Endothelial cell of umbilical vein (primary cell): Measurements from ENCODE around the gene FHIT. TPM values are rescaled to one million over a fixed set of nuclear protein-coding genes. Genes with fewer than 3 reads are reported as not detected.

Experiments
- BruUV-seq: library from RNA; stranded (reverse); fragments of 400-500 nt; replicated peaks from 2 replicates; lab custom pipeline; 2021; lab: Mats Ljungman, UMichigan
- CTCF ChIA-PET: fragments of 300-600, 350-600 bp; sonication (Branson Sonifier 250); formaldehyde crosslinking; loops from one replicate; lab custom pipeline; 2021; ENCODE audit warnings: antibody characterized with exemption, inconsistent platforms; lab: Charles Lee
- POLR2A ChIA-PET: fragments of 300-600, 350-600 bp; sonication (Branson Sonifier 250); formaldehyde crosslinking; loops from one replicate; lab custom pipeline; 2021; ENCODE audit warnings: antibody characterized with exemption, inconsistent platforms; lab: Charles Lee
- DNase-seq: peaks from one replicate; pipeline ENCODE4 v3.0.0-alpha.2; 2011; ENCODE audit warnings: low read depth, low spot score
- FAIRE-seq: peaks from 2 replicates; lab custom pipeline; 2011; peaks lifted over from hg19 to GRCh38; lab: Jason Lieb, UNC
- H2AFZ ChIP-seq: 2 replicates; pipeline ENCODE4 v1.6.0; 2012; ENCODE audit warnings: low read depth, low read length, control low read depth, inconsistent platforms
- H3K27ac ChIP-seq: 2 replicates; pipeline ENCODE4 v1.5.1; 2011; ENCODE audit warnings: low read depth, mild to moderate bottlenecking, control low read depth, low read length, moderate library complexity; ENCODE audit not compliant: insufficient read depth
- H3K27me3 ChIP-seq, 2 experiments: 2 replicates each; pipeline versions ENCODE4 v1.6.0 to v1.6.1; 2011; ENCODE audit warnings: low read length in 2 of 2, mixed read lengths in 1 of 2; ENCODE audit not compliant: control insufficient read depth in 2 of 2, insufficient read depth in 2 of 2
- H3K36me3 ChIP-seq, 2 experiments: 2 replicates in 1 of 2; 3 replicates in 1 of 2; pipeline ENCODE4 v1.5.1; 2011; ENCODE audit warnings: low read length in 2 of 2, mild to moderate bottlenecking in 1 of 2, moderate library complexity in 1 of 2; ENCODE audit not compliant: control insufficient read depth in 2 of 2, insufficient read depth in 2 of 2; ENCODE audit errors: extremely low read depth in 1 of 2
- H3K4me1 ChIP-seq: 3 replicates; pipeline ENCODE4 v1.5.1; 2011; ENCODE audit warnings: mild to moderate bottlenecking, low read length; ENCODE audit not compliant: control insufficient read depth, insufficient read depth; ENCODE audit errors: extremely low read depth
- H3K4me2 ChIP-seq: 2 replicates; pipeline ENCODE4 v1.6.1; 2011; ENCODE audit warnings: low read length, control low read depth, mixed read lengths; ENCODE audit not compliant: insufficient read depth
- H3K4me3 ChIP-seq, 3 experiments: fragments of 200-600 bp in 1 of 3; sonication (generic), shearing (Covaris generic) in 1 of 3; replicated peaks in 1 of 3; 2 replicates each; pipeline ENCODE4 v1.5.1; 2011 to 2016; ENCODE audit warnings: control low read depth in 3 of 3, low read length in 3 of 3, mild to moderate bottlenecking in 2 of 3, inconsistent platforms in 1 of 3, low read depth in 1 of 3, moderate library complexity in 1 of 3; ENCODE audit not compliant: insufficient read depth in 1 of 3
- H3K79me2 ChIP-seq: 2 replicates; pipeline ENCODE4 v1.6.0; 2012; ENCODE audit warnings: low read length, inconsistent platforms; ENCODE audit not compliant: control insufficient read depth, insufficient read depth
- H3K9ac ChIP-seq: replicated peaks from 2 replicates; pipeline ENCODE3; 2011; ENCODE audit warnings: low read length, control low read depth; ENCODE audit not compliant: insufficient read depth; ENCODE audit errors: extremely low read depth
- H3K9me1 ChIP-seq: replicated peaks from 3 replicates; pipeline ENCODE4 v1.6.0; 2011; ENCODE audit warnings: mild to moderate bottlenecking, low read length; ENCODE audit not compliant: control insufficient read depth, insufficient read depth; ENCODE audit errors: extremely low read depth
- H3K9me3 ChIP-seq: replicated peaks from 2 replicates; pipeline ENCODE4 v1.5.1; 2012; ENCODE audit warnings: low read length, inconsistent platforms; ENCODE audit not compliant: control insufficient read depth, insufficient read depth
- H4K20me1 ChIP-seq: replicated peaks from 2 replicates; pipeline ENCODE3; 2011; ENCODE audit warnings: mild to moderate bottlenecking, low read length; ENCODE audit not compliant: control insufficient read depth, insufficient read depth; ENCODE audit errors: extremely low read depth
- CTCF ChIP-seq, 2 donors: IDR thresholded peaks; 1 replicate in 1 of 2; 2 replicates in 1 of 2; pipeline ENCODE4 v1.5.1; 2011; ENCODE audit warnings: low read length in 2 of 2, mild to moderate bottlenecking in 2 of 2, moderate library complexity in 2 of 2, control low read depth in 1 of 2, inconsistent platforms in 1 of 2, low read depth in 1 of 2; ENCODE audit not compliant: insufficient read depth in 1 of 2; ENCODE audit errors: extremely low read depth in 1 of 2
- EZH2 ChIP-seq: IDR thresholded peaks from 2 replicates; pipeline ENCODE4 v1.6.1; 2012; ENCODE audit warnings: borderline replicate concordance, low read depth, mild to moderate bottlenecking, moderate library complexity, low read length, inconsistent platforms; ENCODE audit not compliant: severe bottlenecking
- FOS ChIP-seq: IDR thresholded peaks from 2 replicates; pipeline ENCODE4 v1.6.1; 2011; ENCODE audit warnings: mild to moderate bottlenecking, low read length, moderate library complexity, borderline replicate concordance; ENCODE audit not compliant: insufficient read depth
- GATA2 ChIP-seq: IDR thresholded peaks from 2 replicates; pipeline ENCODE4 v1.7.0; 2011; ENCODE audit warnings: low read depth, mild to moderate bottlenecking, moderate library complexity, mixed read lengths, low read length; ENCODE audit not compliant: insufficient read length, insufficient read depth
- JUN ChIP-seq: IDR thresholded peaks from 2 replicates; pipeline ENCODE4 v1.6.1; 2011; ENCODE audit warnings: borderline replicate concordance, low read depth; ENCODE audit not compliant: insufficient read length, insufficient read depth
- MAX ChIP-seq: IDR thresholded peaks from 2 replicates; pipeline ENCODE4 v1.6.1; 2011; ENCODE audit not compliant: insufficient read depth, insufficient read length
- MYC ChIP-seq: IDR thresholded peaks from one replicate; pipeline ENCODE4 v1.6.1; 2011; ENCODE audit warnings: mild to moderate bottlenecking, low read depth, low read length
- POLR2A ChIP-seq: IDR thresholded peaks from 2 replicates; pipeline ENCODE4 v1.6.1; 2012; ENCODE audit warnings: low read depth, mild to moderate bottlenecking, control low read depth, low read length
- POLR2AphosphoS5 ChIP-seq: IDR thresholded peaks from 2 replicates; pipeline ENCODE4 v1.6.1; 2012; ENCODE audit warnings: low read depth, mild to moderate bottlenecking, control low read depth, low read length, moderate library complexity; ENCODE audit not compliant: insufficient read depth
- dilution Hi-C: fragments of 300-500 bp; cut with MboI; formaldehyde crosslinking; loops from one replicate; pipeline ENCODE4 v1.15.0; 2019; ENCODE audit warnings: low sequenced_read_pairs; ENCODE audit not compliant: extremely low pct_ligation_motif_present
- intact Hi-C: fragments of 100-400 bp; cut with micrococcal nuclease; formaldehyde crosslinking; loops from one replicate; pipeline ENCODE4 v1.10.0; 2022
- polyA plus RNA-seq, 4 experiments: library from polyadenylated mRNA; depleted of rRNA in 3 of 4; stranded (reverse) in 3 of 4; unstranded in 1 of 4; fragments of >200 nt; gene quantifications; 2 replicates each; pipeline versions ENCODE4 v1.2.1 to v1.2.3, GENCODE V29; 2011 to 2012; ENCODE audit warnings: missing spikeins in 1 of 4
- total RNA-seq: library from RNA; stranded (reverse); gene quantifications from 2 replicates; pipeline ENCODE4 v1.2.3, GENCODE V29; 2021

FHIT gene
- total and polyA plus RNA-seq, 2 donors (not counting 3 experiments of a cell fraction or from before 2014, with no cell fraction given) = 0.47 to 2.2 TPM

- H3K4me1 ChIP-seq = no peaks in the 10 kb centered on the region
- BruUV-seq = no TSS peak
- H3K27ac ChIP-seq = no peak overlapping the region
- no peak for DNase-seq
- H3K79me2 ChIP-seq = no peaks in the 10 kb centered on the region
- H3K4me2 ChIP-seq = no peak overlapping the region
- CTCF ChIA-PET = no interaction called here
- H3K9me3 ChIP-seq = no peaks in the 10 kb centered on the region
- dilution Hi-C loops (no loop called here), intact Hi-C loops (no loop called here)
- POLR2A ChIA-PET = no interaction called here
- TF ChIP-seq CTCF (IDR thresholded peaks at IDR 0.05; ENCODE audit: extremely low read depth in 1 of 2, insufficient read depth in 1 of 2, low read depth in 1 of 2, low read length in 2 of 2) (no peak), FOS (no peak), EZH2 (no peak)
- H2AFZ ChIP-seq = no peak overlapping the region
- H3K27me3 ChIP-seq = no peaks in the 10 kb centered on the region
- H3K9me1 ChIP-seq = no peaks in the 10 kb centered on the region
- H3K9ac ChIP-seq = no peak overlapping the region
- H3K36me3 ChIP-seq = no peaks in the 10 kb centered on the region
- FAIRE-seq = no peak
- no peak overlapping the region for H3K4me3 ChIP-seq
- H4K20me1 ChIP-seq = no peaks in the 10 kb centered on the region
These were observed 109.6 kb downstream of the FHIT start for GRCh38 chr3:61141697-61142096.

GRCh38 chr3:61141227-61141626 lies 110.0 kb downstream of the FHIT start:
- H3K27me3 ChIP-seq = no peaks in the 10 kb centered on the region
- dilution Hi-C loops = no loop called here
- H4K20me1 ChIP-seq = no peaks in the 10 kb centered on the region
- no peak overlapping the region for H3K9ac ChIP-seq
- no peaks in the 10 kb centered on the region for H3K36me3 ChIP-seq
- H3K9me1 ChIP-seq = no peaks in the 10 kb centered on the region
- H3K27ac ChIP-seq = no peak overlapping the region
- BruUV-seq = no TSS peak
- intact Hi-C loops = no loop called here
- H3K4me3 ChIP-seq = no peak overlapping the region
- DNase-seq (no peak), FAIRE-seq (no peak)
- H2AFZ ChIP-seq = no peak overlapping the region
- H3K4me1 ChIP-seq = no peaks in the 10 kb centered on the region
- H3K79me2 ChIP-seq = no peaks in the 10 kb centered on the region
- no peak overlapping the region for H3K4me2 ChIP-seq
- POLR2A ChIA-PET = no interaction called here
- H3K9me3 ChIP-seq = no peaks in the 10 kb centered on the region
- no peak for TF ChIP-seq FOS
- no peak for TF ChIP-seq POLR2AphosphoS5
- no peak for TF ChIP-seq GATA2
- no peak for TF ChIP-seq CTCF (IDR thresholded peaks at IDR 0.05; ENCODE audit: extremely low read depth in 1 of 2, insufficient read depth in 1 of 2, low read depth in 1 of 2, low read length in 2 of 2)
- TF ChIP-seq MAX = no peak
- no peak for TF ChIP-seq EZH2
- TF ChIP-seq JUN = no peak
- TF ChIP-seq MYC = no peak
- no peak for TF ChIP-seq POLR2A
- CTCF ChIA-PET = no interaction called here
